ENCODE results near the gene LRRC4B. TPM values are rescaled to one million over a fixed set of nuclear protein-coding genes. Genes with fewer than 3 reads are reported as not detected.
A peak's percentile ranks its signal among the peaks of the same experiment; 100 is the strongest.

LRRC4B gene
- total RNA-seq, 4 donors from 2014 or later = 0.18 to 1.5 (median 0.44) TPM

- DNase-seq = no peak
- peak overlapping the region in 2 of 4 donors; percentile 44 to 65 for H3K4me3 ChIP-seq
- 14 to 23% methylated on average over 12 to 16 of the region's 20 CpGs for WGBS, 2 donors
- intact Hi-C loops (cut with DNase I) = no loop called here
- H3K36me3 ChIP-seq = no peaks in the 10 kb centered on the region
- peaks cover 0 to 99% (median 0%) of the 10 kb centered on the region in 4 donors for H3K27me3 ChIP-seq
- H3K27ac ChIP-seq = no peak overlapping the region
- no peaks in the 10 kb centered on the region for H3K9me3 ChIP-seq
- peaks cover 8 to 21% (median 12%) of the 10 kb centered on the region in 3 donors for H3K4me1 ChIP-seq
- no peak for TF ChIP-seq POLR2A (IDR thresholded peaks at IDR 0.05)
Observed at GRCh38 chr19:50557009-50557613, 11.1 kb downstream of the LRRC4B start.

GRCh38 chr19:50556282-50557008, 11.8 kb downstream of the LRRC4B start:
- Histone ChIP-seq H3K27me3 (peaks cover 0 to 99% (median 0%) of the 10 kb centered on the region in 4 donors), H3K9me3 (no peaks in the 10 kb centered on the region), H3K36me3 (no peaks in the 10 kb centered on the region), H3K4me1 (peaks cover 8 to 26% (median 12%) of the 10 kb centered on the region in 3 donors), H3K4me3 (peak overlapping the region; percentile 8 to 65 (median 44)), H3K27ac (peak overlapping the region in 1 of 4 donors; percentile 12)
- TF ChIP-seq POLR2A (IDR thresholded peaks at IDR 0.05) (no peak), CTCF (IDR thresholded peaks at IDR 0.05) (peak; percentile 48 to 85 (median 64))
- intact Hi-C loops (cut with DNase I) = no loop called here
- WGBS, 2 donors = 0 to 3% methylated on average over 16 to 24 of the region's 39 CpGs
- no peak for DNase-seq

- peaks cover 0 to 99% (median 0%) of the 10 kb centered on the region in 4 donors for H3K27me3 ChIP-seq
- peaks cover 12 to 26% (median 12%) of the 10 kb centered on the region in 3 donors for H3K4me1 ChIP-seq
- H3K4me3 ChIP-seq = peak overlapping the region in 3 of 4 donors; percentile 43 to 65 (median 44)
- DNase-seq = no peak
- H3K36me3 ChIP-seq = no peaks in the 10 kb centered on the region
- no peaks in the 10 kb centered on the region for H3K9me3 ChIP-seq
- WGBS, 2 donors = 25 to 27% methylated on average over 21 to 24 of the region's 28 CpGs
- no peak overlapping the region for H3K27ac ChIP-seq
- intact Hi-C loops (cut with DNase I) = no loop called here
- TF ChIP-seq POLR2A (IDR thresholded peaks at IDR 0.05) (no peak), CTCF (IDR thresholded peaks at IDR 0.05) (no peak)
Observed at GRCh38 chr19:50555450-50556281, 12.6 kb downstream of the LRRC4B start.

- Histone ChIP-seq H3K9me3 (no peaks in the 10 kb centered on the region), H3K4me1 (peaks cover 12 to 26% (median 12%) of the 10 kb centered on the region in 3 donors), H3K36me3 (no peaks in the 10 kb centered on the region), H3K27me3 (peaks cover 0 to 100% (median 0%) of the 10 kb centered on the region in 4 donors), H3K27ac (no peak overlapping the region), H3K4me3 (no peak overlapping the region)
- no peak for DNase-seq
- TF ChIP-seq CTCF (IDR thresholded peaks at IDR 0.05) (no peak), POLR2A (IDR thresholded peaks at IDR 0.05) (no peak)
- WGBS, 2 donors = 38% methylated on average over 4 of the region's 12 CpGs; no CpG with 5 or more reads in 1 of the 2 donors
- intact Hi-C loops (cut with DNase I) = no loop called here
Observed at GRCh38 chr19:50555033-50555432, 13.2 kb downstream of the LRRC4B start.

GRCh38 chr19:50554212-50554611, 14.0 kb downstream of the LRRC4B start:
- H3K27me3 ChIP-seq = peaks cover 0 to 100% (median 0%) of the 10 kb centered on the region in 4 donors

More at GRCh38 chr19:50554212-50554611, 14.0 kb downstream of the LRRC4B start:
- Histone ChIP-seq H3K4me3 (no peak overlapping the region), H3K9me3 (no peaks in the 10 kb centered on the region), H3K36me3 (no peaks in the 10 kb centered on the region), H3K27ac (no peak overlapping the region), H3K4me1 (peaks cover 12 to 26% (median 12%) of the 10 kb centered on the region in 3 donors)
- TF ChIP-seq CTCF (IDR thresholded peaks at IDR 0.05) = no peak
- TF ChIP-seq POLR2A (IDR thresholded peaks at IDR 0.05) = no peak
- 77 to 80% methylated on average over 5 to 7 of the region's 10 CpGs for WGBS, 2 donors
- DNase-seq = no peak
- intact Hi-C loops (cut with DNase I) = no loop called here
